ENCODE data around the gene BST1.
"Not testable (repeated sequence)": the region's sequence is repeated elsewhere in the genome, so short reads cannot be mapped to it uniquely, and the experiment has no call there.

BST1 gene

GRCh38 chr4:15714646-15715435, 12.0 kb downstream of the BST1 start:
- no peak for DNase-seq

- DNase-seq: no peak
Measured at GRCh38 chr4:15716115-15716514, 13.2 kb downstream of the BST1 start.

- no peak for DNase-seq
Measured at GRCh38 chr4:15717086-15717485, 14.2 kb downstream of the BST1 start.

- DNase-seq: no peak
Measured at GRCh38 chr4:15717657-15718416, 15.0 kb downstream of the BST1 start.

GRCh38 chr4:15718465-15718864, 15.6 kb downstream of the BST1 start:
- DNase-seq: no peak

GRCh38 chr4:15718959-15719358, 16.1 kb downstream of the BST1 start:
- no peak for DNase-seq

- DNase-seq: no peak
Measured at GRCh38 chr4:15719506-15719905, 16.6 kb downstream of the BST1 start.

GRCh38 chr4:15720851-15721250, 18.0 kb downstream of the BST1 start:
- DNase-seq: no peak

- no peak for DNase-seq
Measured at GRCh38 chr4:15725608-15726007, 22.7 kb downstream of the BST1 start.

DNA sequence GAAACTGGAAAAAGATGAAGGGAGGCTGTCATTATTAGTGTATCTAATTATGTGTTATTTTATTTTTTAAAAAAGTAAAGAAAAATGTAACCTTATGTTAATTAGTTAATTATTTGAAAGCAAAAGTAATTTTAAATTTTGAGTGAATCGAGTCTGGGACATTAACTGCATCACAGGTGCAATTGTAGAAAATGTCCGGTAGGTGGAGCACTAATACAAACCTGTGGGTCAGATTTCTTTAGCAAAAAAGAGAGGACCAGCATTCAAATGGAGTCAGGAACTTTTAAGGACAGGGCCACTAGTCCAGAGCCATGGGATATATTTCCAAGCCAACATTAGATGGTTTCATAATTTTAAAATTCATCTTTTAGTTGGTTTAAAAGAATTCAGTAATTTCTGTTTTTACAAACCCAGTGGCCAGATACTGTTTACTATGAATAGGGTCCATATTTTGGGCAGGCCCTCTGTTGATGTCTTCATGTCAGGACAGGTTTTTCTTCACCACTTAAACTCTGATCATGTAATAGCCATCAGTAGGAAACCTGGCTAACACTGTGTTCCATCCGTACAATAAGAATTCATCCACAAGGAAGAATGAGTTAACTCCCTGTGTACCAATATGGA, 27.2 kb downstream of the BST1 start:
- no peak for DNase-seq

DNA sequence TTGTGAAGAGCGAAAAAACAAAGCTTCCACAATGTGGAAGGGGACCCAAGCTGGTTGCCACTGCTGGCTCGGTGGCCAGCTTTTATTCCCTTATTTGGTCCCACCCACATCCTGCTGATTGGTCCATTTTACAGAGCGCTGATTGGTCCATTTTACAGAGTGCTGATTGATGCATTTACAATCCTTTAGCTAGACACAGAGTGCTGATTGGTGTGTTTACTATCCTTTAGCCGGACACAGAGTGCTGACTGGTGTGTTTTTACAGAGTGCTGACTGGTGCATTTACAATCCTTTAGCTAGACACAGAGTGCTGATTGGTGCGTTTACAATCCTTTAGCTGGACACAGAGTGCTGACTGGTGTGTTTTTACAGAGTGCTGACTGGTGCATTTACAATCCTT, 30.2 kb downstream of the BST1 start:
- not testable (repeated sequence) for DNase-seq

DNA sequence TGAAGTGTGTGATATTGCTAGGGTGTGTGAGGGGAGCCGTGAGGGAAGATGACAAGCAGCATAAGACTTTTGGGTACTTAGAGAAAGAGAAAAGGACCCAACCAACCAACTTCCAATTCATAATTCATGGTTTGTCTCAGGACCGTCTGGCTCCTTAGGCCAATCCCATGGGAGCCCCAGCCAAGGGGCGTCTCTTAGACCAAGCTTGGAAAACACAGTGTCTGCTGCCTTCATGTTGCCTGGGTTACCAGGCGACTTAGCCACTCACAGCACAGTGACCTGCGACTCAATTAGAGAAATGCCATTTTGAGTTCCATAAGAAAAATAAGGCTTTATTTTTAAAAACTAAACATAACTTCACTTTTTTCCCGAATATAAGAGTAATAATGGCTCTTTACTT, 32.7 kb downstream of the BST1 start:
- no peak for DNase-seq

DNA sequence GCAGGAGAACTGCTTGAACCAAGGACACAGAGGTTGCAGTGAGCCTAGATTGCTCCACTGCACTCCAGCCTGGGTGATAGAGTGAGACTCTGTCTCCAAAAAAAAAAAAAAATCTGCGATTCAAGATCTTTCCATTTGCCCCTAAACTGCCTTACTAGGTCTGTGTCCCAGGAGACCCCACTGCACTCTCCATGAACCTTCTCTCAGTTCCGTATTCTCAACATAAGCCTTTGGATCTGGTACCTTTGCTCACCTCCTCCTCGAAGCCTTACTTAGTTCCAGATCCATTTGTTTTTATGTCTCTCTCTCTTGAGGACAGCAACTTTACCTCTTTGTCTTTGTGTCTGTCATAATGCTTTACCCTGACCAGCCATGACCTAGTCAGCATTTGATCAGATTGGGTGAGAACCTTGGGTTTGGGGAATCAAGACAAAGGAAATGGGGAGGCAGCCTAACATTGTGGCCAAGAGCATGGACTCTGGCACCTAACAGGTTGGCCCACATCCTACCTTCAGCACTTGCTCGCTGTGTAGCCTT, 33.7 kb downstream of the BST1 start:
- DNase-seq: no peak

GRCh38 chr4:15737255-15737654, 34.4 kb downstream of the BST1 start:
- no peak for DNase-seq

GRCh38 chr4:15738877-15739276, 36.0 kb downstream of the BST1 start:
- no peak for DNase-seq

GRCh38 chr4:15740764-15741404, 38.0 kb downstream of the BST1 start:
- DNase-seq: no peak

- DNase-seq: no peak
Measured at GRCh38 chr4:15742083-15742582, 39.3 kb downstream of the BST1 start.

GRCh38 chr4:15742637-15743036, 39.8 kb downstream of the BST1 start:
- DNase-seq: no peak

- DNase-seq: no peak
Measured at GRCh38 chr4:15744016-15744545, 41.2 kb downstream of the BST1 start.

DNA sequence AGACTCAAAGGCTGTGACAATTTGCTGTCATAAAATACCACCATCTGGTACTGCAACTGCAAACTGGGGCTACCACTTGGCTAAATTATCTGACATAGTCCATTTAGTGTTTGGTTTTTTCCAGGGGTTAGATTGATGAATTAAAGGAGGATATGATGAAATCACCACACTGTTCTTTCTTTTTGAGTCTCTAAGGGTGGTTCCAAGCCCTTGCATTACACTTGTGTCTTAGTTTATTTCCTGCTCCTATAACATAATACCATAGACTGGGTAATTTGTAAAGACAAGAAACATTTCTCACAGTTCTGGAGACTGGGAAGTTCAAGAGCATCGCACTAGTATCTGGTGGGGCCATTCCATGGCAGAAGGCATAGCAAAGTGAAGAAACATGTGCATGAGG, 43.2 kb downstream of the BST1 start:
- DNase-seq: no peak

GRCh38 chr4:15749001-15749400, 46.1 kb downstream of the BST1 start:
- no peak for DNase-seq

DNA sequence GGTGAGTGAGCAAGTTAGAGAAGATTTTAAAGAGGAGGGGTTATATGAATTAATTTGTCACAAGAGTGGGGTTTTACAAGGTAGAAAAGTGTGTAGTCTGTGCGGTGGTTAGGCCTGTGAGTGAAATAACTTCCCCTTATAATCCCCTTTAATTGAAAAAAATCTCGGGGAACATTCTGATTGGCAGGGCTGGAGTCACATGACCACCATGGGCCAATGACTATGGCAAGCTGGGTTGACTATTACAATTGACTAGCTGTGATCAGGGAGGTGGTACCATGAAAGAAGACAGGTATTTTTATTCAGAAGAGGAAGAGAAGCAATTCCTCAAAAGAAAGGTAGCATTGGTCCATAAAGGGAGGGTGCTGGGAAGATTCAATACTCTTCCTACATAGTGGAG, 48.3 kb downstream of the BST1 start:
- DNase-seq: no peak

GRCh38 chr4:15753081-15753480, 50.2 kb downstream of the BST1 start:
- no peak for DNase-seq

Data from T1000 (cell line).